Amniotic epithelial cell (primary cell): ENCODE results near the gene FRMD6.
"Not testable (repeated sequence)": the region's sequence is repeated elsewhere in the genome, so short reads cannot be mapped to it uniquely, and the experiment has no call there.

Experiments
- DNase-seq: peaks from one replicate; pipeline ENCODE4 v3.0.0-alpha.2; 2010; ENCODE audit warnings: low read depth

Gene FRMD6

DNA sequence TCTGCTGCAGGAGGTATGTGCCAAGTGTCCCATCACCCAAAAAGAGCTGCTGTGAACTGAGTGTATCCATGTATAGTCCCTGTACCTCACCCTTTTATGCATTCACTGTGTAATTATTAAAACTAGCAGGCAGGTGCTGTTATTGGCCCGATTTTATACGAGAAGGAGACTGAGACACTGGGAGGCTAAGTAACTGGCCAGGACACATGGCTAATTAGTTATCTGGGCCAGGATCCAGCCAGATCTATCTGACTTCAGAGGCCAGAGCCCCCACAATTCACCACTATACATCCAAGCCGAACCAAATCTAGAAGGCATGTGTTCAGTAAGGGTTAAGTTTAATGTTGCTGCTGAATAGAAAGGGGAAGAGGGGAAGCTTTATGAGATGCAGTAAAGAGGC, 73.4 kb downstream of the FRMD6 start:
- no peak for DNase-seq

DNA sequence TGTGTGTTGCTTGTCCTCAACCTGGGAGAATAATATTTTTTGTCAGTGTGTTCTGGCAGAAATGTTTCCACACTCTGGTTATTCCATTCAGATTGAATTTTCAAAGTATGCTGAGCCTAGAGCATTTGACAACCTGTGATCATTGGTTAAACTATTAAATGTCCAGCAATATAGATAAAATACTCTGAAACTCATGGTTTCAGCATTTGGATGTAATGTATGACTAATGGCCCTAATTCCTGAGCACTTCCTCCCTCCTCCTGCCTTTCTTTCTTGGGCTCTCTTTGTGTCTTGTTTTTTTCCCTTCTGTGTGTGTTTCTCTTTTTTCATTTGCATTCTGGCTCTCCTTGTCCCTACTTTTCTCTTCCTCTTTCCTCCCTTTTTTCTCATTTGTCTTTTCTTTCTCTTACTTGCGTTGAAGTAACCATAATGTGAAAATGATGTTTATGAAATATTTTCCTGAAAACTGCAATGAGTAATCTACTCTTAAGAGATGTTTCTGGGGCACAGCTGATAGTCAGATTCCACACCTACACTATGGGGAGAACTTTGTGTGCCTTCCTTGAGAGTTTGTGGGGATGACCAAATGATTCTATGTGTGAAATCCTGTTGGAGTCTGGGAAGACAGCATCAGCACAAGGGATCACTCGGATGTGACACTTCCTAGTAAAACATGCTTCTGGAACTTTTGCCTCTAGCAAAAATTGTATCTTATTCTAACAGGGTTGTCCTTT, 74.6 kb downstream of the FRMD6 start:
- peak; percentile 80 for DNase-seq

DNA sequence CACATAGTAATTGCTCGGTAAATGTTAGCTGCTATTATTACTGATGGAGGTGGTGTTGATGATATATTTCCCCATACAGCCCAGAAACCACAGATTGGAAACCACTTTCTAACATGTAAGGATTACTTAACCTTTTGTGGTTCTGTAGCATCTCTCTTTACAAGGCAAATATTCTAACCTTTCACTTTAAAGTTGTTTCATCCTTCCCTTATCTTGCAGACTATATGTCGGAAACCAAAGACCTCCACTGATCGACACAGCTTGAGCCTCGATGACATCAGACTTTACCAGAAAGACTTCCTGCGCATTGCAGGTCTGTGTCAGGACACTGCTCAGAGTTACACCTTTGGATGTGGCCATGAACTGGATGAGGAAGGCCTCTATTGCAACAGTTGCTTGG, 75.8 kb downstream of the FRMD6 start:
- peak; percentile 67 for DNase-seq

DNA sequence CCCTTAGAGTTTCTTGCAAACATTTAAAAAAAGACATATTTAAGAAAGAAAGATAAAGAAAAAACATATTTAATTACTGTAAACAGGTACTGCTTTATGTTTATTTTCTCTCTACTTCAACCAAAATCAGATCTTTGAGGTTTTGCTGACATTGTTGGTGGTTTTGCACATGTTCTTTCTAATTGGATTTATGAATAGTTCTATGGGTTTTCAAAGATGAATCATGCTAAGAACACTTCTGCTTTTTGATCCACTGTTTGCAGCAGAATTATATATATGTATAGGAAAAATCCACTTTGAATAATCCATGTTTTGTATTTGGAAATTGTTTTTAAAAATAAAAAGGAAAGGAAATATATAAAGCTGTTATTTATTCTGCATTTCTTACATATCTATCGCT, 78.4 kb downstream of the FRMD6 start:
- DNase-seq, result peak; percentile 36

DNA sequence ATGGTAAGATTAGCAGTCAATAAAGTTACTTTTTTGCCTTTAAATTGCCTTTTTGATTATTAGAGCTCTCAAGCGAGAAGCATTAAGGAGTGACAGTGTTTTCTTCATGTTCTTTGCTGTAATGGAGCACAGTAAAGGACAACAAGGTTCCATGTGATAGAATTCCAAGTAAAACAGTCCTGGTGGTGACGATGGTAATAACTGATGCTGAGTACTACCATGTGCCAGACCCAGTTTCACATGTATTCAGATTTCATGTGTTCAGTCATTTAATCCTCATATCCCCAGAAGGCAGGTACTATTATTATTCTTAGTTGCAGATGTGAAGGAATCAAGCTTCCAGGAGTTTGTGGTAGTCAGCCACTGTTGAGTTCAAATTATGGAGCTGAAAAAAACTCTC, 79.0 kb downstream of the FRMD6 start:
- no peak for DNase-seq

DNA sequence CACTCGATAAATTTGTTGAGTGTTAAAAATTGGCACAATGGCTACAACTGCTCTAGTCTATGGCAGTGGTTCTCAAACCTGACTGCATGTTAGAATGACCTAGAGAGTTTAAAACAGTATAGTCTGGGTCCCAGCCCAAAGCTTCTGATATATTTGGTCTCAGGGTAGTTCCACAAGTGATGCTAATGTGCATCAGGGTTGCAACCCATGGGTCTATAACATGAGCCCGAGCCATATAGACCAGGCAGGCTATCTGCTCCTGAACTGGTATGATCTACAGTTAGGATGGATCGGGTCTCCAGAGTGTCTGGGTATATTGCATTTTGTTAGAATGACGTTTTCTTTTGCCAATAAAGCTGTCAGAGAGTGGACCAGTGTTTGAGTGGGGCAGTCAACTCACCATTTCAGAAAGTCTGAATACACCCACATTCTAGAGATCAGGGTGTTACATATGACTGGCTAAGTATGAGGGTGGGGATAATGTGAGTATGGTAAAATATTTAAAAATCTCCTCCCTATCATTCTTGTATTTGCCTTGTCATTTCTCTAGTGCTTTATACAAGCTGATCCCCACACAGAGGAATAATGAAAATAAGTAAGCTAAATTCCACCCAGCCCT, 80.9 kb downstream of the FRMD6 start:
- no peak for DNase-seq

DNA sequence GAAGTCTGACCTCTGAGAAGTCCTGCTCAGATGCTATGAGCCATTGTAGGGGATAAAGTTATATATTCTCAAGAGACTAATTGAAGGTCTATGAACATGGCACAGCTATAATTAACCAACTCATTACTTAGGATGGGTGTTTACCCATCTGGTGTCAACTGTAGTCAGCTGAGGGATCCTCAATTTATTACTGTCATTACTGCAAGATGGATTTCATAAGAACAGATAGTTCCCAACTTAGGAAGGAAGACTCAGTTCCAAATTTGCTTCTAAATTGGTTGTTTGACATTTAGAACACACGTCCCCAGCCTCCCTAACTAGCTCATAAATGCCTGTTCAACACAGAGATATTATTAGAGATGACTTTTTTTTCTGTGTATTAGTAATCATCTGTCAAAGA, 81.4 kb downstream of the FRMD6 start:
- DNase-seq, result no peak

DNA sequence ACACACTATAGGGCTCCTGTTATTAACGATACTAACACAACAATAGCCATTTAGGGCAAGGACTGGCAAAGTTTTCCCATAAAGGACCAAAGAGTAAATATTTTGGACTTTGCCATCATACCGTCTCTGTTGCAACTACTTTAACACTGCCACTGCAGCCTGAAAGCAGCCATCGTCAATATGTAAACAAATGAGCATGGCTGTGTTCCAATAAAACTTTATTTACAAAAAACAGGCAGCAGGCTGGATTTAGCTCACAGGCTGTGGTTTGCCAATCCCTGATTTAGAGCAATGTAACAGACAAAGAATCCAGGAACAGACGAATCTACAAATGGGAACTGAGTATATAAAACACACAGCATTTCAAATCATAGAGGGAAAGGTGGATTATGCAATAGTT, 84.1 kb downstream of the FRMD6 start:
- DNase-seq, result peak; percentile 14

DNA sequence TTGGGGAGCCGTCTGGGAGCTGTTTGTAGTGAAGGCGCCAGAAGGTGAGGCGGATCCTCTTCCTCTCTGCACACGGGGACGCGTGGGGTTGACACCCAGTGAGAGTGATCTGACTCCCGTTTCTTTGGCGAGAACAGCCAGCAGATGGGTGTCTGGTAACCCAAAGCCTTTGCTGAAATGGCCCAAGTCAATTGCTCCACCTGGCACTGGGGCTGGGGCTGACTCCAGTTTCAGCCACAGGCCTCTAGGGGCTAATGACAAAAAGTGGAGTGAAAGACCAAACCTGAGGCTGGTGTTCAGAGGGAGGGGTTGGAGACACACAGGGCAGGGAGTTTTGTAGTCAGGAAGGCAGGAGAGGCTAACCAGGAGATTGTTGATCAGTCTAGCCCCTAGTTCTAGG, 87.0 kb downstream of the FRMD6 start:
- DNase-seq, result no peak

DNA sequence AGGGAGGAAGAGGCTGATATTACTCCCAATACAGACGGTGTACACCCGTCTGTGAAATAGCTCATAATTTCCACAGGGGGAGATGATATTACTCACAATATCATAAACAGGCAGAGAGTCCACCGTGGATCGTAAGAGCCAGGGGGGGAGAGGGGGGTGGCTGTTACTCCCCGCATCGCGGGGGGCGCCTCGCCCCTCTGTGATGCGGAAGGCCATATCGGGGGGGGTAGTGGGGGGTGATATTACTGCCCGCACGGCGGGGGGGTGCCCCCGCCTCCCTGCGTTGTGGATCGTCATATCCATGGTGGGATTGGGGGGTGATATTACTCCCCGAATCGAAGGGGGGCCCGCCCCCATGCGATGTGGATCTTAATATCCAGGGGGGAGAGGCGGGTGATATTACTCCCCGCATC, 91.9 kb downstream of the FRMD6 start:
- DNase-seq, result no peak

DNA sequence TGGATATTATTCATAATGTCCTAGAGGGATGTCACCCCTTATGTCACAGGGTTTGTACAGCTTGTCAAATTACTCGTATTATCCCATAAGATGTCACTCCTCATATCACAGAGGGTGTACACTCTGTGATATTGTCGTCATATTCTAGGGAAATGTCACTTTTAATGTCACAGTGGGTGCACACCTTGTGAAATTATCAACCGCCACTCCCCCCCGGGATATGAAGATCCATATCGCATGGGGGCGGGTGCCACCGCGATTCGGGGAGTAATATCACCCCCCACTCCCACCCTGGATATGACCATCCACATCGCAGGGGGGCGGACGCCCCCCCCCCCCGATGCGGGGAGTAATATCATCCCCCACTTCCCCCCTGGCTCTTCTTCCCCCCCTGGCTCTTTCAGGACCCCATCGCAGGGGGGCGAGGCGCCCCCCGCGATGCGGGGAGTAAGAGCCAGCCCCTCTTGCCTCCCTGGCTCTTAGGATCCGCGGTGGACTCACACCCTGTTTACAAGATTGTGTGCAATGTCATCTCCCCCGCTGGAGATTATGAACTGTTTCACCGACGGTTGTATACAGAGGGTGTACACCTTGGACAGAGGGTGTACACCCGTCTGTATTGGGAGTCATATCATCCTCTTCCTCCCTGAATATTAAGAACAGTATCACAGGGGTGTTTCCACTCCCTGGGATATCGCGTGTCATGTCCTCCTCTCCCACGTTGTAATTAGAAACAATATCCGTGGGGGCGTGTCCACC, 92.8 kb downstream of the FRMD6 start:
- no peak for DNase-seq

DNA sequence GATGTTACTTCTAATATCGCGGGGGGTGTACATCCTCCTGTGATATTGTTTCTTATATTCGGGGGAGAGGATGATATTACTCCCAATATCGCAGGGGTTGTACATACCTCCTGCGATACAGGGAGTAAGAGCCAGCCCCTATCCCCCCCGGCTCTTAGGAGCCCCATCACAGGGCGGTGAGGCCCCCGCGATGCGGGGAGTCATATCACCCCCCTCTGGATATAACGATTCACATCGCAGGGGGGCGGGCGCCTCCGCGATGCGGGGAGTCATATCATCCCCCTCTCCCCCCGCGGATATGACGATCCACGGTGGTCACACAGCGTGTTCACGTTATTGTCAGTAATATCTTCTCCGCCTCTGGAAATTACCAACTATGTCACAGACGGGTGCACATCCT, 95.1 kb downstream of the FRMD6 start:
- DNase-seq, result not testable (repeated sequence)

DNA sequence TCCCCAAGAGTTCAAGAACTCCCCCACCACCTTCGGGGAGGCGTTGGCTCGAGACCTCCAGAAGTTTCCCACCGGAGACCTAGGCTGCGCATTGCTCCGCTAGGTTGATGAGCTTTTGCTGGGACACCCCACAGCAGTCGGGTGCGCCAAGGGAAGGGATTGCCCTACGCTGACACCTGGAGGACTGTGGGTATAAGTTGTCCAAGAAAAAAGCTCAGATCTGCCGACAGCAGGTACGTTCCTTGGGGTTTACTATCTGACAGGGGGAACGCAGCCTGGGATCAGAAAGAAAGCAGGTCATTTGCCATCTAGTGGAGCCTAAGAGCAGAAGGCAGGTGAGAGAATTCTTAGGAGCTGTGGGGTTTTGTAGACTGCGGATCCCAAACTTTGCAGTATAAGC, 98.8 kb downstream of the FRMD6 start:
- peak; percentile 11 for DNase-seq

DNA sequence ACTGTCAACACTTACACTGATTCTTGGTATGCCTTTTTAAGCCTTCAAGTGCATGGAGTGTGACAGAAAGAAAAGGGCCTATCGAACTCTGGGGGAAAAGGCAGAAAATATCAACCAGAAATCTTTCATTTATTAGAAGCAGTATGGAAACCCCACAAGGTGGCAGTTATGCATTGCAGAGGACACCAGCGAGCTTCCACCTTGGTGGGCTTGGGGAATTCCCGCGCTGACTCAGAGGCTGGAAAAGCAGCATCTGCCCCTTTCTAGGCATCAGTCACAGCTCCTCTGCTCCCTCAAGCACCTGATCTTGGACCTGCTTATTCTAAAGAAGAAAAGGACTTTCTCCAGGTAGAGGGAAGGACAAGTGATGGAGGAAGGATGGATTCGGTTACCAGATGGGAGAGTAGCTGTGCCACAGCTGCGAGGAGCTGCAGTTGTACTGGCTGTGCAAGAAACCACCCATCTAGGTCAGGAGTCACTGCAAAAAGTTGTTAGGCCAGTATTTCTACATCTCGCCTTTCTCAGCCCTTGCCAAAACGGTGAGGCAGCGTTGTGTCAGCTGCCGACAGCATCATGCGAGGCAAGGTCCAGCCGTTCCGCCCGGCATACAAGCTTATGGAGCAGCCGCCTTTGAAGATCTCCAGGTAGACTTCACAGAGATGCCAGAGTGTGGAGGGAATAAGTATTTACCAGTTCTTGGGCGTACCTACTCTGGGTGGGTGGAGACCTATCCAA, 100.1 kb downstream of the FRMD6 start:
- not testable (repeated sequence) for DNase-seq

DNA sequence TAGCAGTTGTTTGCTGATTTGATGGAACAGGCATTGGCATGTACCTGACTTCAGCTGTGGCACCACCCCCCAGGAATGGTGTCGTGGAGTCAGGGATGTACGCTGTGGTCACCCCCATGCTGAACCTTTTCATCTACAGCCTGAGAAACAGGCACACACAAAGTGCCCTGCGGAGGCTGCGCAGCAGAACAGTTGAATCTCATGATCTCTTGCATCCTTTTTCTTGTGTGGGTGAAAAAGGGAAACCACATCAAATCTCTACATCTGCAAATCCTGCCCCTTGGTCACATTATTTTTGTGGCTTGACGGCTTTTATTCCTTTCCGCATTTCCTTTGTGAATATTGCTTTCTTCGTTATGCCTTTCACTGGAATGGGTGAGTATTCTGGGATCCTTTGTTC, 106.0 kb downstream of the FRMD6 start:
- DNase-seq, result not testable (repeated sequence)

DNA sequence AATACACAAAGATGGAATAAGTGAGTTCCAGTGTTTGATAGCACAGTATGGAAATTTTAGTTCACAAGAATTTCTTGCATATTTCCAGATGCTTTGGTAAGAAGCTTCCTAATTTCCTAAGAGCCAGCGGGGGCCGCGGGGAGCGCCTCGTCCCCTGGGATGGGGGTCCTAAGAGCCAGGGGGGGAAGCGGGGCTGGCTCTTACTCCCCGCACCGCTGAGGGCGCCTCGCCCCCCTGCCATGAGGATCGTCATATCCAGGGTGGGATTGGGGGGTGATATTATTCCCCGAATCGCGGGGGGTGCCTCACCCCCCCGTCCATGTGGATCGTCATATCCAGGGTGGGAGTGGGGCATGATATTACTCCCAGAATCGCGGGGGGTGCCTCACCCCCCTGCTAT, 108.2 kb downstream of the FRMD6 start:
- DNase-seq, result no peak

DNA sequence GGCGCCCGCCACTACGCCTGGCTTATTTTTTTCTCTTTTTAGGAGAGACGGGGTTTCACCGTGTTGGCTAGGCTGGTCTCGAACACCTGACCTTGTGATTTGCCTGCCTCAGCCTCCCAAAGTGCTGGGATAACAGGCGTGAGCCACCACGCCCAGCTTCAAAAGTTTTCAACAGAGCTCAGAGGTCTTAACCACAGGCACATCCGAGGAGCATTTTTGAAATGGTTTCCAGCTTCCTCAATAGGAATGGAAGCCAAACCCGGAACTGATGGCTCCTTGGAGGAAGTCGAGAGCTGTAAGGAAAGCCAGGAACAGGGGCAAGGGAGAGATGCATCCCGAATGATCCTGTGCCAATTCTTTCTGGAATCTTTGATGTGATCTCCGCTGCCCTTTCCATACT, 114.0 kb downstream of the FRMD6 start:
- DNase-seq, result peak; percentile 11

DNA sequence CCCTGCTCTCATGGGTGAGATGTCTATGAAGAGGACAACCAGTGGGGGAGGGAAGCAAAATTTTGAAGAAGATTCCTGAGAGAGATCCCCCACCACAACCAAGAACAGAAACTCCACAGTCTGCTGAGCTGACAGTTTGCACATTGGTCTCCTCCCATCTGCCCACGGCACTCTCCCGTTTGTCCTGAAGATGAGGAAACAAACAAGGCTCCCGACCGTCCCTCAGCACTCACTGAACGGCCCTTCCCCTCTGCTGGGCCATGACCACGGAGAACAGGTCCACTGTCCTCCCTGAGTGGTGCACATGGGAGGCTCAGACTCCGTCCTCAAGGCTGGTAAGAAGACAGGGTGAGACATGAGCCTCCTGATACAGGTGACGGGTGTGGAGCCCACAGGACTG, 114.9 kb downstream of the FRMD6 start:
- not testable (repeated sequence) for DNase-seq

DNA sequence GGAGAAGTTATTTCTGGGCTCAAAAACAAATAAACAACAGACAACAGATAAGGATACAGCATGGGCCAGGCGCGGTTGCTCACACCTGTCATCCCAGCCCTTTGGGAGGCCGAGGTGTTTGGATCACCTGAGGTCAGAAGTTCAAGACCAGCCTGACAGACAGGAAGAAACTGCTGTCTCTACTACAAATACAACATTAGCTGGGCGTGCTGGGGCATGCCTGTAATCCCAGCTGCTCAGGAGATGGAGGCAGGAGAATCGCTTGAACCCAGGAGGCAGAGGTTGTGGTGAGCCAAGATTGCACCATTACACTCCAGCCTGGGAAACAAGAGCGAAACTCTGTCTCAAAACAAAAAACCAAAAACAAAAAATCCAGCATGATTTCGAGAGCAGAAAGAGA, 117.6 kb downstream of the FRMD6 start:
- not testable (repeated sequence) for DNase-seq

DNA sequence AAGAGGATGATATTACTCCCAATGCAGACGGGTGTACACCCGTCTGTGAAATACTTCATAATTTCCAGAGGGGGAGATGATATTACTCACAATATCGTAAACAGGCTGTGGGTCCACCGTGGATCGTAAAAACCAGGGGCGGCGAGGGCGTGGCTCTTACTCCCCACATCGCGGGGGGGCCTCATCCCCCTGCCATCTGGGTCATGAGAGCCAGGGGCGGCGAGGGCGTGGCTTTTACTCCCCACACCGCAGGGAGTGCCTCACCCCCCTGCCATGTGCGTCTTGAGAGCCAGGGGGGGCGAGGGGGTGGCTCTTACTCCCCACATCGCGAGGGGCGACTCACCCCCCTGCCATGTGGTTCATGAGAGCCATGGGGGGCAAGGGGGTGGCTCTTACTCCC, 122.5 kb downstream of the FRMD6 start:
- no peak for DNase-seq

DNA sequence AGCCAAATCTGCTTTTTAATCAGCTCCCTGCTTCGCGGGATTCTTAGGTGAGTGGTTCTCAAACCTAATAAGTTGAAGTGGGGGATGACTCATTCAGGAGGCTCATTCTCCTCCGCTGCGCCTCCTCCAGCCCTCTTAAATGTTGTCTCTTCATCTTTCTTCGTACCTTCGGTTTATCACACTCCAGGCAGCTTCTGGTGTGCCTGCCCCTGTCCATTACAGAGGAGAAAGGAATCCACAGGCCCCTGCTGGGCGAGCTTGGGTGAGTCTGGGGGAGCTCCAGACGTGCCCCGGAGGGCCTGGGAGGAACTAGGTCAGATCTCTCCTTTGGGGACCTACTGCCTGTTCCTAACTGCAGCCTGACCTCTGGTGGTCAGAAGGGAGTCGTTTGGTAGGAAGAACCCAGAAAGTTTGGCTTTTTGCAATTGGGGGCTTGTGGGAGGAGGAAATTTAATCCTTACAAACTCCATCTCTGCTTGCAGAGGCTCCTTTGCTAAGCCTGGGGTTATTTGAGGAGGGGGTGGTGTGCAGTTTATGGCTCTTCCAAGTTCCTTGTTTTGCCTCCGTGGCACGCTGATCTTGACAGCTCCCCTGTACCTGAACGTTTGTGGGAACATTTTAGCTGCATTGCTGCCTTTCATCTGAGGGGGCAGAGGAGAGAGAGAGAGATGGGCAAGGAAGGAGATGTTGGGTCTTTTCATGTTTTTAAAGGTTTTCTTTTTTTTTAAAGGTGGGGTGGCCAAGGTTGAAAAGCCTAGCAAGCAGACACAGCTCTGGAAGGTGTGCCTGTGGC, 124.6 kb downstream of the FRMD6 start:
- DNase-seq, result peak; percentile 78
